BLaER1 treated with 17β-estradiol and CSF1 and Interleukin-3, amounts not matched to agents 10 nM and 100 nM (cell line): Measurements from ENCODE around the gene MINK1.

ENCODE experiments used
- H3K27ac ChIP-seq, 11 experiments: shearing (Covaris generic); formaldehyde crosslinking; 2 replicates each; pipeline ENCODE4 v1.8.1; 2022
- H3K27me3 ChIP-seq, 11 experiments: shearing (Covaris generic); formaldehyde crosslinking; 2 replicates each; pipeline ENCODE4 v1.8.1; 2022
- H3K36me3 ChIP-seq, 11 experiments: shearing (Covaris generic); formaldehyde crosslinking; 2 replicates each; pipeline ENCODE4 v1.8.1; 2022
- H3K4me1 ChIP-seq, 10 experiments: shearing (Covaris generic); formaldehyde crosslinking; 2 replicates each; pipeline ENCODE4 v1.8.1; 2022
- H3K4me2 ChIP-seq, 11 experiments: shearing (Covaris generic); formaldehyde crosslinking; 2 replicates each; pipeline ENCODE4 v1.8.1; 2022
- H3K4me3 ChIP-seq, 10 experiments: shearing (Covaris generic); formaldehyde crosslinking; 2 replicates each; pipeline ENCODE4 v1.8.1; 2022
- H3K9ac ChIP-seq, 11 experiments: shearing (Covaris generic); formaldehyde crosslinking; 2 replicates each; pipeline ENCODE4 v1.8.1; 2022
- H3K9me3 ChIP-seq, 11 experiments: shearing (Covaris generic); formaldehyde crosslinking; replicated peaks in 1 of 11; 2 replicates each; pipeline ENCODE4 v1.8.1; 2022
- H4K20me1 ChIP-seq, 11 experiments: shearing (Covaris generic); formaldehyde crosslinking; 2 replicates each; pipeline ENCODE4 v1.8.1; 2022
- Cebpa-rat ChIP-seq, 11 experiments: shearing (Covaris generic); IDR thresholded peaks; 2 replicates each; pipeline ENCODE4 v1.8.1; 2022

MINK1 gene

GRCh38 chr17:4934173-4934979 is 101.2 kb downstream of the MINK1 start:
- H3K9ac ChIP-seq: peak overlapping the region; percentile 16 to 70 (median 48); a peak in 14 of 22 replicates
- H3K27ac ChIP-seq: peak overlapping the region in 9 of 11 experiments; percentile 2 to 50 (median 36); a peak in 11 of 22 replicates
- peak overlapping the region; percentile 70 to 91 (median 82) for H3K4me2 ChIP-seq

GRCh38 chr17:4935650-4936049 is 102.5 kb downstream of the MINK1 start:
- Histone ChIP-seq H3K4me3 (no peak overlapping the region), H4K20me1 (peaks cover 0 to 44% (median 13%) of the 10 kb centered on the region in 11 experiments; a peak in 12 of 22 replicates), H3K27ac (no peak overlapping the region), H3K4me1 (peaks cover 40 to 75% (median 64%) of the 10 kb centered on the region in 10 experiments), H3K9me3 (no peaks in the 10 kb centered on the region), H3K4me2 (no peak overlapping the region), H3K27me3 (no peaks in the 10 kb centered on the region), H3K9ac (peak overlapping the region in 1 of 11 experiments; percentile 15; a peak in 2 of 22 replicates), H3K36me3 (peaks cover 28 to 47% (median 36%) of the 10 kb centered on the region in 11 experiments)
- TF ChIP-seq Cebpa-rat (IDR thresholded peaks at IDR 0.05): no peak

More at GRCh38 chr17:4934173-4934979, 101.2 kb downstream of the MINK1 start:
- Histone ChIP-seq H4K20me1 (peaks cover 0 to 43% (median 13%) of the 10 kb centered on the region in 11 experiments; a peak in 12 of 22 replicates), H3K4me3 (no peak overlapping the region), H3K27me3 (no peaks in the 10 kb centered on the region), H3K36me3 (peaks cover 28 to 56% (median 41%) of the 10 kb centered on the region in 11 experiments), H3K9me3 (no peaks in the 10 kb centered on the region), H3K4me1 (peaks cover 40 to 75% (median 65%) of the 10 kb centered on the region in 10 experiments)
- TF ChIP-seq Cebpa-rat (IDR thresholded peaks at IDR 0.05): no peak

- Histone ChIP-seq H3K4me1 (peaks cover 43 to 80% (median 67%) of the 10 kb centered on the region in 10 experiments), H3K9me3 (no peaks in the 10 kb centered on the region), H3K36me3 (peaks cover 28 to 40% (median 36%) of the 10 kb centered on the region in 11 experiments), H4K20me1 (peaks cover 0 to 52% (median 13%) of the 10 kb centered on the region in 11 experiments; a peak in 14 of 22 replicates), H3K9ac (peak overlapping the region in 9 of 11 experiments; percentile 29 to 100 (median 99); a peak in 9 of 22 replicates), H3K4me2 (peak overlapping the region in 1 of 11 experiments; percentile 97; a peak in 1 of 22 replicates), H3K27ac (no peak overlapping the region), H3K4me3 (no peak overlapping the region), H3K27me3 (no peaks in the 10 kb centered on the region)
- no peak for TF ChIP-seq Cebpa-rat (IDR thresholded peaks at IDR 0.05)
Observed at GRCh38 chr17:4936436-4936835, 103.3 kb downstream of the MINK1 start.

- H3K36me3 ChIP-seq: peaks cover 35 to 51% (median 42%) of the 10 kb centered on the region in 11 experiments
- H3K9me3 ChIP-seq: no peaks in the 10 kb centered on the region
- H3K4me3 ChIP-seq: 0 out of 20 replicates have a peak overlapping the region, but pooled peaks of 1 of the 10 experiments have one; percentile 100
- peak overlapping the region in 9 of 11 experiments; percentile 94 to 100 (median 97); a peak in 9 of 22 replicates for H3K4me2 ChIP-seq
- H4K20me1 ChIP-seq: peaks cover 3 to 63% (median 23%) of the 10 kb centered on the region in 11 experiments; a peak in 21 of 22 replicates
- peaks cover 46 to 81% (median 69%) of the 10 kb centered on the region in 10 experiments for H3K4me1 ChIP-seq
- H3K27me3 ChIP-seq: no peaks in the 10 kb centered on the region
- no peak for TF ChIP-seq Cebpa-rat (IDR thresholded peaks at IDR 0.05)
- peak overlapping the region; percentile 9 to 100 (median 99); a peak in 20 of 22 replicates for H3K9ac ChIP-seq
- 0 out of 22 replicates have a peak overlapping the region, but pooled peaks of 1 of the 11 experiments have one; percentile 10 for H3K27ac ChIP-seq
Observed at GRCh38 chr17:4937553-4937952, 104.4 kb downstream of the MINK1 start.

GRCh38 chr17:4938069-4938491 is 104.9 kb downstream of the MINK1 start:
- Histone ChIP-seq H3K4me1 (peaks cover 52 to 81% (median 70%) of the 10 kb centered on the region in 10 experiments), H3K36me3 (peaks cover 40 to 56% (median 48%) of the 10 kb centered on the region in 11 experiments), H3K4me2 (peak overlapping the region; percentile 94 to 100 (median 98)), H3K4me3 (peak overlapping the region in 8 of 10 experiments; percentile 80 to 100 (median 87); a peak in 11 of 20 replicates), H3K9me3 (no peaks in the 10 kb centered on the region), H3K27ac (peak overlapping the region in 3 of 11 experiments; percentile 93 to 99 (median 96); a peak in 5 of 22 replicates), H4K20me1 (peaks cover 8 to 69% (median 28%) of the 10 kb centered on the region in 11 experiments; a peak in 21 of 22 replicates), H3K27me3 (no peaks in the 10 kb centered on the region), H3K9ac (peak overlapping the region; percentile 89 to 100 (median 99))
- TF ChIP-seq Cebpa-rat (IDR thresholded peaks at IDR 0.05): no peak

- H3K4me1 ChIP-seq: peaks cover 55 to 83% (median 71%) of the 10 kb centered on the region in 10 experiments
Observed at GRCh38 chr17:4938688-4939545, 105.8 kb downstream of the MINK1 start.

GRCh38 chr17:4939546-4939795 is 106.3 kb downstream of the MINK1 start:
- peak overlapping the region; percentile 89 to 100 (median 99) for H3K9ac ChIP-seq
- peak overlapping the region; percentile 94 to 100 (median 98) for H3K4me2 ChIP-seq
- H3K4me1 ChIP-seq: peaks cover 55 to 83% (median 71%) of the 10 kb centered on the region in 10 experiments
- 0 out of 22 replicates have a peak, but pooled peaks of 2 of the 11 experiments have one; percentile 12 to 18 for TF ChIP-seq Cebpa-rat (IDR thresholded peaks at IDR 0.05)
- H3K9me3 ChIP-seq: no peaks in the 10 kb centered on the region
- peak overlapping the region; percentile 66 to 99 (median 93) for H3K27ac ChIP-seq
- H3K27me3 ChIP-seq: no peaks in the 10 kb centered on the region
- H3K36me3 ChIP-seq: peaks cover 54 to 70% (median 62%) of the 10 kb centered on the region in 11 experiments
- peak overlapping the region; percentile 80 to 100 (median 87) for H3K4me3 ChIP-seq
- peaks cover 22 to 83% (median 38%) of the 10 kb centered on the region in 11 experiments for H4K20me1 ChIP-seq

More at GRCh38 chr17:4938688-4939545, 105.8 kb downstream of the MINK1 start:
- peak overlapping the region; percentile 66 to 99 (median 93) for H3K27ac ChIP-seq
- H3K9ac ChIP-seq: peak overlapping the region; percentile 89 to 100 (median 99)
- peak overlapping the region; percentile 80 to 100 (median 87) for H3K4me3 ChIP-seq
- peaks cover 49 to 64% (median 56%) of the 10 kb centered on the region in 11 experiments for H3K36me3 ChIP-seq
- H4K20me1 ChIP-seq: peaks cover 17 to 77% (median 33%) of the 10 kb centered on the region in 11 experiments
- peak overlapping the region; percentile 94 to 100 (median 98) for H3K4me2 ChIP-seq
- H3K27me3 ChIP-seq: no peaks in the 10 kb centered on the region
- no peak for TF ChIP-seq Cebpa-rat (IDR thresholded peaks at IDR 0.05)
- no peaks in the 10 kb centered on the region for H3K9me3 ChIP-seq
